Endothelial cell (in vitro differentiated cells): ENCODE data around the gene LAD1. TPM values are rescaled to one million over a fixed set of nuclear protein-coding genes. Genes with fewer than 3 reads are reported as not detected.

Experiments used
- DNase-seq: peaks from one replicate; pipeline ENCODE4 v3.0.0; 2021; ENCODE audit warnings: low spot score
- H3K27ac Mint-ChIP-seq: one replicate; pipeline ENCODE4 v1.8.0; 2021; ENCODE audit warnings: mixed read lengths, inconsistent platforms; ENCODE audit not compliant: unreplicated experiment
- H3K27me3 Mint-ChIP-seq: one replicate; pipeline ENCODE4 v1.8.0; 2021; ENCODE audit warnings: mild to moderate bottlenecking, moderate library complexity, mixed read lengths, inconsistent platforms; ENCODE audit not compliant: unreplicated experiment
- H3K36me3 Mint-ChIP-seq: one replicate; pipeline ENCODE4 v1.8.0; 2021; ENCODE audit warnings: mild to moderate bottlenecking, low read depth, mixed read lengths, inconsistent platforms; ENCODE audit not compliant: unreplicated experiment
- H3K4me1 Mint-ChIP-seq: one replicate; pipeline ENCODE4 v1.8.0; 2021; ENCODE audit warnings: mild to moderate bottlenecking, mixed read lengths, inconsistent platforms; ENCODE audit not compliant: unreplicated experiment
- H3K4me3 Mint-ChIP-seq: one replicate; pipeline ENCODE4 v1.8.0; 2021; ENCODE audit warnings: mild to moderate bottlenecking, mixed read lengths, inconsistent platforms; ENCODE audit not compliant: unreplicated experiment
- H3K9me3 Mint-ChIP-seq: one replicate; pipeline ENCODE4 v1.8.0; 2021; ENCODE audit warnings: mixed read lengths, inconsistent platforms; ENCODE audit not compliant: unreplicated experiment
- total RNA-seq: library from RNA; stranded (reverse); fragmentation: NEBNext Ultra II Directional; extraction: Animal tissue kit (Norgen Biotek cat#: 25700); gene quantifications from one replicate; pipeline ENCODE4 v1.2.1, GENCODE V29; 2021; ENCODE audit not compliant: unreplicated experiment
- TF ChIP-seq, protein P1 (sequence below): fragments of 200-600 bp; sonication (generic); IDR thresholded peaks from one replicate; pipeline ENCODE4 v1.5.0; 2021; ENCODE audit warnings: antibody characterized with exemption; ENCODE audit not compliant: unreplicated experiment

The LAD1 gene
- total RNA-seq, 1 donor from 2014 or later, result 0.59 TPM

DNA sequence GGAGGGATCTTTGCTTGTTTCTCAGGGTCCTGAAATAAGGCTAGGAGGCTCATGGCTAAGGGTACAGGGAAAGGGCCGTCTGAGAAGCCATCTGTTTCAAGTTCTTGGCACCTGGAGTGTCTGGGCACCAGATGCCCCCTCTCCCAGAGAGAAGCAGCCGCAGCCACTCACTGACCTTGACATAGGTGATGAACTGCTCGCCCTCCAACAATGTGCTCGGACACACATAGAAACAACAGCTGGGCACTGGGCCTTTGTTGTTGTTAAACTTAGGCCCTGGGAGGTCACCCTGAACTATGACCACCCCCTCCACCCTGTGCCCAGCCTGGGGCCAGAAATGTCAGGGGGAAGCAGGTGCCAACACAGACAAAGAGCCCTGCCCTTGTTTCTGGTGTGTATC lies 31.7 kb upstream of the LAD1 start:
- Mint-ChIP-seq H3K4me1 (peaks cover 2% of the 10 kb centered on the region), H3K27ac (no peak overlapping the region)

DNA sequence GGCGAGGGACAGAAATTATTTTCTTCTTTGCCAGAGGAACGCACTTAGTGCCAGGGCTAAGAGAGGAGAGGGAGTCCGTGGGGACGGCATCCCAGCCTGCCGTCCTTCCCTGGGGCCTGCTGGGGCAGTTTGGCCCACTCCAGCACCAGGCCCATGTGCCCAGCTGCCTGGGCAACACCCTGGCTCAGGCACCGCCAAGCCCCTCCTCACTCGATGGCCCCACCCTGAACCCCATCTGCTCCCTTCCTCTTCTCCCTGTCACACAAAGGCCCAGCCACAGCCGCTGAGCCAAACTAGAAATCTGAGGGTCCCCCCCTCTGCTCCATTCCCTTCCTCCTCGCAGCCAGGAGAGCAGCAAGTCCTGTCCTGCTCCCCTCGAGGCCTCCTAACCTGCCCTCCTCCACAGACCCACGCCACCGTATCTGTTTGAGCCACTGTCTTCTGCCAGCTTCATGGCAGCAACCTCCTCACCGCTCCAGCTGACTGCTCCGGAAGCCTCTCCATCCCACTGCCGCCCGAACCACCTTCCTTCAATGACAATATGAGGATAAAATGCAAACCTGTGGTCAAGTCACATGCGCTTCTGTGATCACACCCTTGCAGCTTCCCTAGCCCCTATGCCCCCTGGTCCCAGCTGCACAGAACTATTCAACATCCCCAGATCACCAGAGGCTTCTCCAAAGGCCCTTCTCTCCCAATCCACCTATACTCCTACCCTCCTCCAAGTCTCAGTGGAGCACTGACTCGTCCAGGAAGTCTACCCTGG lies 30.8 kb upstream of the LAD1 start:
- DNase-seq, result no peak
- Mint-ChIP-seq H3K9me3 (no peaks in the 10 kb centered on the region), H3K4me3 (no peak overlapping the region), H3K27ac (no peak overlapping the region), H3K36me3 (no peaks in the 10 kb centered on the region), H3K27me3 (peaks cover 12% of the 10 kb centered on the region), H3K4me1 (no peaks in the 10 kb centered on the region)
- TF ChIP-seq, protein P1, sequence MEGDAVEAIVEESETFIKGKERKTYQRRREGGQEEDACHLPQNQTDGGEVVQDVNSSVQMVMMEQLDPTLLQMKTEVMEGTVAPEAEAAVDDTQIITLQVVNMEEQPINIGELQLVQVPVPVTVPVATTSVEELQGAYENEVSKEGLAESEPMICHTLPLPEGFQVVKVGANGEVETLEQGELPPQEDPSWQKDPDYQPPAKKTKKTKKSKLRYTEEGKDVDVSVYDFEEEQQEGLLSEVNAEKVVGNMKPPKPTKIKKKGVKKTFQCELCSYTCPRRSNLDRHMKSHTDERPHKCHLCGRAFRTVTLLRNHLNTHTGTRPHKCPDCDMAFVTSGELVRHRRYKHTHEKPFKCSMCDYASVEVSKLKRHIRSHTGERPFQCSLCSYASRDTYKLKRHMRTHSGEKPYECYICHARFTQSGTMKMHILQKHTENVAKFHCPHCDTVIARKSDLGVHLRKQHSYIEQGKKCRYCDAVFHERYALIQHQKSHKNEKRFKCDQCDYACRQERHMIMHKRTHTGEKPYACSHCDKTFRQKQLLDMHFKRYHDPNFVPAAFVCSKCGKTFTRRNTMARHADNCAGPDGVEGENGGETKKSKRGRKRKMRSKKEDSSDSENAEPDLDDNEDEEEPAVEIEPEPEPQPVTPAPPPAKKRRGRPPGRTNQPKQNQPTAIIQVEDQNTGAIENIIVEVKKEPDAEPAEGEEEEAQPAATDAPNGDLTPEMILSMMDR, result no peak

More for the DNA sequence above, 31.7 kb upstream of the LAD1 start:
- TF ChIP-seq, protein P1, result no peak
- Mint-ChIP-seq H3K36me3 (no peaks in the 10 kb centered on the region), H3K4me3 (no peak overlapping the region), H3K9me3 (no peaks in the 10 kb centered on the region), H3K27me3 (peaks cover 11% of the 10 kb centered on the region)
- no peak for DNase-seq

DNA sequence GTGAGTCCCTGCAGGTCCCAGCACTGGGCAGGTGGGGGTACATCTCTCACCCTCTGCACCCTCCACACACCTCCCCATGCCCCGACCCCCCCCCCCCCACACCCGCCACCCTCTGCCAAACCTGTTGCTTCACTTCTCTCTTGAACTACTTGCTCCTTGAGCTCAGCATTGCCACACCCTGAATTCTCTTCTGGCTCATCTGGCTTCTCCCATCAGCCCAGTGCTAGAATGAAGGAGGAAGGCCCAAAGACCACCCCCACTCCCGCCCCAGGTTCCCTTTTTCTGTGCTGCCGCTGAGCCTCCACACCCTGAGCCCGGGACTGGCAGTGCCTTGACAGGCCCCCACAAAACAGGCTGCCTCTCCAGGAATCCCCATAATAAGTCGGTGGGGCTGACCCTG lies 28.8 kb upstream of the LAD1 start:
- TF ChIP-seq, protein P1, result no peak
- Mint-ChIP-seq H3K4me1 (no peaks in the 10 kb centered on the region), H3K36me3 (no peaks in the 10 kb centered on the region), H3K4me3 (no peak overlapping the region), H3K27ac (no peak overlapping the region), H3K9me3 (no peaks in the 10 kb centered on the region), H3K27me3 (peaks cover 16% of the 10 kb centered on the region)
- no peak for DNase-seq

DNA sequence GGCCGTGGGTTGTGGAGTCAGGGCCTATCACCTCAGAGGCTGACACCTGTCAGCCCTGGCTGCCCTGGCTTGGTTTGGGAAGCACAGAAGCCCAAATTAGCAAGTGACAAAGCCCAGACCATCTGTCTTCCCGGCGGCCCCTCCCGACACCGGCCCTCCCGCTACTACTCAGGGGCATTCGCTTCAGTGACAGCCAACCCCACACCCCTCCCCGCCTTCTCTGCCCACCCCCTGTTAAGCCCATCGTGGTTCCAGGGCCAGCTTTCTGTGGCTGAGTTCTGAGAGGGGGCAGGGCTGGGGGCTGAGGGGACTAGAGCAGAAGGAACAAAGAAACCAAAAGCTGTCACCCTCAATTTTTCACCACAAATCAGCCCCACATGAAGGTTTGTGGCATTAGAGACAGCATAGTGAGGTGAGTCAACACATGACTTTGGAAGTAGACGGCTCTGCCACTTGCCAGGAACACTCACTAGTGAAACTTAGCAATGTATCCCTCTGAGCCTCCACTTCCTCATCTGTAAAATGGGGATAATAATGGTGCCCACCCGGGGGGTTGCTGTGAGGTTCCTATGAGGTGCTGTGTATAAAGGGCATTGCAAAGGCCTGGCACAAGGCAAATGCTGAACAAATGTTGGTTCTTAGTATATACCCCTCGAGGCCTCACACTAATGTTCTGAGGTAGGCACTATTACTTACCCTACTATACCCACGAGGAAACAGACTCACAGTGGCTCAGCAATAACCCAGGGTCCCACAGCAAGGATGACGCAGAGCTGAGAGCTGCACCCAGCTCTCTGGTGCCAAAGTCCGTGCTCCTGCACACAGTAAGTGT lies 27.6 kb upstream of the LAD1 start:
- Mint-ChIP-seq H3K4me3 (no peak overlapping the region), H3K27me3 (peaks cover 16% of the 10 kb centered on the region), H3K27ac (no peak overlapping the region), H3K36me3 (no peaks in the 10 kb centered on the region), H3K4me1 (no peaks in the 10 kb centered on the region), H3K9me3 (no peaks in the 10 kb centered on the region)
- TF ChIP-seq, protein P1, result no peak
- DNase-seq, result no peak

DNA sequence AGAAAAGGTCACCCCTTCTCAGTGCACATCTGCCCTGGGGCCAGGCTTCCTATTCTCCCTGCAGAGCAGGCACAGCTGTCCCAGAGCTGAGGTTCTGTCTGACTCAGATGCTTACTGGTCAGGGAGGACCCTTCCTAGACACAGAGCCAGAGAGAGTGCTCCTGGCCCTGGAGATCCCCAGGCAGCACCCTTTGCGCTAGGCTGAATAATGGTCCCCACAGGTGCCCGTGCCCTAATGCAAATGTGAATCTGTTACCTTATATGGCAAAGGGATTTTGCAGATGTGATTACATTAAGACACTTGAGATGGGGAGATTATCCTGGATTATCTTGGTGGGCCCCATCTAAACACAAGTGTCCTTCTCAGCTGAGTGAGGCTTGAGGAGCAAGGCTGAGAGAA lies 25.0 kb upstream of the LAD1 start:
- H3K4me1 Mint-ChIP-seq, result no peaks in the 10 kb centered on the region
- no peak overlapping the region for H3K4me3 Mint-ChIP-seq
- H3K27ac Mint-ChIP-seq, result no peak overlapping the region
- no peaks in the 10 kb centered on the region for H3K9me3 Mint-ChIP-seq
- TF ChIP-seq, protein P1, result no peak
- peaks cover 12% of the 10 kb centered on the region for H3K27me3 Mint-ChIP-seq
- DNase-seq, result no peak
- no peaks in the 10 kb centered on the region for H3K36me3 Mint-ChIP-seq
